Hepatocyte (in vitro differentiated cells): Measurements from ENCODE around the gene NDEL1. TPM values are rescaled to one million over a fixed set of nuclear protein-coding genes. Genes with fewer than 3 reads are reported as not detected.

ENCODE experiments used
- DNase-seq: peaks from one replicate; pipeline ENCODE4 v3.0.0-alpha.2; 2016; ENCODE audit warnings: low spot score
- H2AFZ ChIP-seq: fragments of 200-600 bp; sonication (generic); 2 replicates; pipeline ENCODE4 v1.6.0; 2016; ENCODE audit warnings: antibody characterized with exemption, mild to moderate bottlenecking
- H3K27ac ChIP-seq: fragments of 200-600 bp; sonication (generic); 2 replicates; pipeline ENCODE4 v1.5.1; 2016; ENCODE audit warnings: mild to moderate bottlenecking
- H3K27me3 ChIP-seq: fragments of 200-600 bp; sonication (generic); 2 replicates; pipeline ENCODE4 v1.6.1; 2016
- H3K36me3 ChIP-seq: fragments of 200-600 bp; sonication (generic); replicated peaks from 2 replicates; pipeline ENCODE4 v1.5.1; 2016; ENCODE audit warnings: low read depth; ENCODE audit not compliant: insufficient read depth
- H3K4me1 ChIP-seq: fragments of 200-600 bp; sonication (generic); 2 replicates; pipeline ENCODE4 v1.5.1; 2016; ENCODE audit warnings: mild to moderate bottlenecking, moderate library complexity; ENCODE audit not compliant: insufficient read depth
- H3K4me2 ChIP-seq: fragments of 200-600 bp; sonication (generic); 2 replicates; pipeline ENCODE4 v1.6.0; 2016
- H3K4me3 ChIP-seq: fragments of 200-600 bp; sonication (generic); 2 replicates; pipeline ENCODE4 v1.5.1; 2016; ENCODE audit warnings: mild to moderate bottlenecking
- H3K79me2 ChIP-seq: fragments of 200-600 bp; sonication (generic); 2 replicates; pipeline ENCODE4 v1.6.0; 2017; ENCODE audit warnings: mild to moderate bottlenecking
- H3K9me2 ChIP-seq: fragments of 200-600 bp; sonication (generic); replicated peaks from 2 replicates; pipeline ENCODE4 v1.6.0; 2017; ENCODE audit warnings: mild to moderate bottlenecking; ENCODE audit not compliant: insufficient read depth
- H3K9me3 ChIP-seq: fragments of 200-600 bp; sonication (generic); 2 replicates; pipeline ENCODE4 v1.5.1; 2016; ENCODE audit warnings: low read depth, mild to moderate bottlenecking
- H4K20me1 ChIP-seq: fragments of 200-600 bp; sonication (generic); 2 replicates; pipeline ENCODE4 v1.6.0; 2016; ENCODE audit warnings: mild to moderate bottlenecking; ENCODE audit not compliant: insufficient read depth, poor library complexity, severe bottlenecking
- CTCF ChIP-seq: fragments of 200-600 bp; sonication (generic); IDR thresholded peaks from 2 replicates; pipeline ENCODE4 v1.5.1; 2016; ENCODE audit warnings: antibody characterized with exemption, mild to moderate bottlenecking; ENCODE audit not compliant: poor library complexity
- EZH2 ChIP-seq: fragments of 200-600 bp; sonication (generic); IDR thresholded peaks from 2 replicates; pipeline ENCODE4 v1.6.1; 2016; ENCODE audit warnings: antibody characterized with exemption, mild to moderate bottlenecking, borderline replicate concordance
- EZH2phosphoT487 ChIP-seq: fragments of 200-600 bp; sonication (generic); IDR thresholded peaks from one replicate; pipeline ENCODE4 v1.6.1; 2018; ENCODE audit warnings: antibody characterized with exemption, mild to moderate bottlenecking, low read depth, moderate library complexity; ENCODE audit not compliant: unreplicated experiment, severe bottlenecking
- WGBS: methylation state at CpG from one replicate; pipeline ENCODE4 v1.1.6; 2016; ENCODE audit warnings: low lambda C conversion rate; ENCODE audit errors: missing lambda C conversion rate; 5-methylcytosine and 5-hydroxymethylcytosine counted together
- polyA plus RNA-seq: library from polyadenylated mRNA; unstranded; fragments of >200 nt; fragmentation: Nextera tagmentation; extraction: Ambion mirVana; gene quantifications from 2 replicates; pipeline ENCODE4 v1.2.1, GENCODE V29; 2016
- small RNA-seq: library from RNA; depleted of rRNA; stranded (forward); fragments of <200 nt; gene quantifications from one replicate; pipeline ENCODE3, GENCODE V24; 2014
- total RNA-seq: library from RNA; depleted of rRNA; stranded (reverse); fragments of >200 nt; gene quantifications from 2 replicates; pipeline ENCODE4 v1.2.3, GENCODE V29; 2014

Gene NDEL1
- total and polyA plus RNA-seq, 2 experiments from 2014 or later: 46.1 to 66.3 TPM

- DNase-seq: no peak
- Histone ChIP-seq H3K9me2 (no peaks in the 10 kb centered on the region), H3K4me1 (no peaks in the 10 kb centered on the region), H3K36me3 (no peaks in the 10 kb centered on the region), H4K20me1 (no peaks in the 10 kb centered on the region), H3K9me3 (no peaks in the 10 kb centered on the region), H3K4me3 (no peak overlapping the region), H3K27ac (no peak overlapping the region), H3K4me2 (no peak overlapping the region), H2AFZ (no peak overlapping the region), H3K79me2 (no peaks in the 10 kb centered on the region), H3K27me3 (no peaks in the 10 kb centered on the region)
- 94% methylated on average over 18 of the region's 18 CpGs for WGBS
- TF ChIP-seq CTCF (no peak), EZH2phosphoT487 (no peak), EZH2 (no peak)
These were observed 69.0 kb downstream of the NDEL1 start for GRCh38 chr17:8504460-8505207.

GRCh38 chr17:8506145-8506544, 70.5 kb downstream of the NDEL1 start:
- DNase-seq: no peak
- no peak for TF ChIP-seq EZH2
- no peak for TF ChIP-seq CTCF
- no peak for TF ChIP-seq EZH2phosphoT487
- WGBS: 97% methylated on average over 14 of the region's 14 CpGs

GRCh38 chr17:8514801-8515200, 79.1 kb downstream of the NDEL1 start:
- WGBS: 95% methylated on average over 11 of the region's 11 CpGs
- no peaks in the 10 kb centered on the region for H3K27me3 ChIP-seq
- H3K4me1 ChIP-seq: peaks cover 6% of the 10 kb centered on the region
- H3K27ac ChIP-seq: no peak overlapping the region
- no peaks in the 10 kb centered on the region for H4K20me1 ChIP-seq
- H3K4me3 ChIP-seq: no peak overlapping the region
- H3K9me3 ChIP-seq: no peaks in the 10 kb centered on the region
- H3K9me2 ChIP-seq: no peaks in the 10 kb centered on the region
- H2AFZ ChIP-seq: no peak overlapping the region
- H3K36me3 ChIP-seq: peaks cover 6% of the 10 kb centered on the region
- TF ChIP-seq CTCF: no peak
- no peaks in the 10 kb centered on the region for H3K79me2 ChIP-seq
- no peak overlapping the region for H3K4me2 ChIP-seq
- no peak for DNase-seq

More at GRCh38 chr17:8506145-8506544, 70.5 kb downstream of the NDEL1 start:
- Histone ChIP-seq H3K9me2 (no peaks in the 10 kb centered on the region), H3K27me3 (no peaks in the 10 kb centered on the region), H3K27ac (no peak overlapping the region), H3K9me3 (no peaks in the 10 kb centered on the region), H3K79me2 (no peaks in the 10 kb centered on the region), H4K20me1 (no peaks in the 10 kb centered on the region), H3K4me1 (no peaks in the 10 kb centered on the region), H2AFZ (no peak overlapping the region), H3K4me3 (no peak overlapping the region), H3K4me2 (no peak overlapping the region), H3K36me3 (no peaks in the 10 kb centered on the region)

Small RNAs within 50 kb of the gene (small RNA-seq; reads per million reads assigned to genes)
- not detected for gene RNU7-43P

Other genes starting within 250 kb of the NDEL1 start
- 9.4 and 10.7 TPM in 2 replicates for gene BORCS6, start 245.7 kb upstream of the NDEL1 start, total RNA-seq
- gene BORCS6, start 245.7 kb upstream of the NDEL1 start, polyA plus RNA-seq: 7.7 and 10.2 TPM in 2 replicates
- 9.3 and 9.9 TPM in 2 replicates for gene AURKB, start 225.3 kb upstream of the NDEL1 start, total RNA-seq
- gene AURKB, start 225.3 kb upstream of the NDEL1 start, polyA plus RNA-seq: 25.3 and 27.5 TPM in 2 replicates
- 6.3 and 11.4 TPM in 2 replicates for gene CTC1, start 187.8 kb upstream of the NDEL1 start, total RNA-seq
- gene CTC1, start 187.8 kb upstream of the NDEL1 start, polyA plus RNA-seq: 17.2 and 19.4 TPM in 2 replicates
- 10.5 and 18.8 TPM in 2 replicates for gene PFAS, start 186.6 kb upstream of the NDEL1 start, total RNA-seq
- gene PFAS, start 186.6 kb upstream of the NDEL1 start, polyA plus RNA-seq: 13.6 and 16.1 TPM in 2 replicates
- gene RANGRF, start 147.2 kb upstream of the NDEL1 start, total RNA-seq: 7.9 and 17.6 TPM in 2 replicates
- gene RANGRF, start 147.2 kb upstream of the NDEL1 start, polyA plus RNA-seq: 41.9 and 42.5 TPM in 2 replicates
- gene SLC25A35, start 140.5 kb upstream of the NDEL1 start, total RNA-seq: 0.52 and 1.6 TPM in 2 replicates
- 1.9 and 3.0 TPM in 2 replicates for gene SLC25A35, start 140.5 kb upstream of the NDEL1 start, polyA plus RNA-seq
- gene ARHGEF15, start 125.6 kb upstream of the NDEL1 start, total RNA-seq: 0.03 and 0.12 TPM in 2 replicates
- gene ARHGEF15, start 125.6 kb upstream of the NDEL1 start, polyA plus RNA-seq: 0.32 TPM in 1 of 2 replicates, not detected in the other
- not detected in 2 replicates for gene ODF4, start 96.0 kb upstream of the NDEL1 start, total RNA-seq
- not detected in 2 replicates for gene ODF4, start 96.0 kb upstream of the NDEL1 start, polyA plus RNA-seq
- 3,628 and 3,816 TPM in 2 replicates for gene RPL26, start 52.7 kb upstream of the NDEL1 start, total RNA-seq
- 403 and 411 TPM in 2 replicates for gene RPL26, start 52.7 kb upstream of the NDEL1 start, polyA plus RNA-seq
- not detected in 2 replicates for gene RNF222, start 38.1 kb upstream of the NDEL1 start, total RNA-seq
- gene RNF222, start 38.1 kb upstream of the NDEL1 start, polyA plus RNA-seq: not detected in 2 replicates
- 72.0 and 75.6 TPM in 2 replicates for gene MYH10, start 194.8 kb downstream of the NDEL1 start, total RNA-seq
- 87.8 and 104 TPM in 2 replicates for gene MYH10, start 194.8 kb downstream of the NDEL1 start, polyA plus RNA-seq